ENCODE measurements around the gene ZNF81.
"Not testable (repeated sequence)": the region's sequence is repeated elsewhere in the genome, so short reads cannot be mapped to it uniquely, and the experiment has no call there.

ZNF81 gene

DNA sequence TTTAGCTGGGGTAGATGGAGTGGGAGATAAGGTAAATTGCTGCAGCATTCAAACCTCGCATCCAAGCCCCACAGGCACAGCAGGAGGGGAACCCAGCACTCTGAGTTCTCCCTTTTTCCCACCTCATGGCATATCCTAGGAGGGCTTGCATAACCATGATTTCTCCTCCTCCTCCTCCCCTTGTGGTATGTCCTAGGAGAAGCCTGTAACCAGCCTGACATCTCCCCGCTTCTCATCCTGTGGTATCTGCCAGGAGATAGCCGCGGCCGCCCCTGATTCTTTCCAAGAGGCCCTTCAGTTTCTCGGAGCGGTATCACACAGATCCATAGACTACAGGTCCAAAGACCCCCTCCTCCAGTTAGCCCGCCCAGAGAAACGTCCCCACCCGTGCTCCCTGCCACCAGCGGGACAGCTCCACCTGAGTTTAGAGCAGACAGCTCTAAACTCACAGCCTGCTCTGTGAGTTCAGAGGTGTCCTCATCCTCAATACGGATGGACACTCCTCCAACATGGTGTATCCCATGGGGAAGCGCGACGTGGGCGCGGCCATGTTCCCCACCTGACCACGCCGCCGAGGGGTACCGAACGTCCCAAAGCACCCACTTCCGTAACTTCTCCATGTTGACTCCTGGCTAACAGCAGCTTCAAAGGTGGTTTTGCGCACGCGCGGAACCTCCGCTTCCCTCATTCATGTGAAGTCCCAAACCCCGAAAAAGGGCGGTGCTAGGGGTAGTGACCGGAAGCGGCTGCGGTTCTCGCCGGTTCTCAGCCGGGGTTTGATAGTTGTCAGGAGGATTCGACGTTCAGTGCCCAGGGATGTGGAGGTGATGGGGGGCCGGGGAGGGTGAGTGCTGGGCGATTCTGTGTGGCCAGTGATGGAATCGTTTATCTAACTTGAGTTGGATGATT is at the start of gene ZNF81:
ZNF81 (plus strand) TSS at position 739 of the 909 bp plus-strand sequence. CDS start 9,366 bp downstream, outside the sequence.
- H3K4me1 Mint-ChIP-seq: peaks cover 7 to 18% of the 10 kb centered on the region in 2 donors
- peak within 1 kb of the TSS; percentile 99 for H3K27ac Mint-ChIP-seq
- H3K9me3 Mint-ChIP-seq: no peaks in the 10 kb centered on the region
- H3K4me3 Mint-ChIP-seq: peak within 1 kb of the TSS; percentile 99
- DNase-seq (peak; percentile 89), ATAC-seq (replicated peaks) (peak; percentile 93 to 97)
- peaks cover 0 to 3% of the 10 kb centered on the region in 2 donors for H3K36me3 Mint-ChIP-seq
- H3K27me3 Mint-ChIP-seq: no peaks in the 10 kb centered on the region

DNA sequence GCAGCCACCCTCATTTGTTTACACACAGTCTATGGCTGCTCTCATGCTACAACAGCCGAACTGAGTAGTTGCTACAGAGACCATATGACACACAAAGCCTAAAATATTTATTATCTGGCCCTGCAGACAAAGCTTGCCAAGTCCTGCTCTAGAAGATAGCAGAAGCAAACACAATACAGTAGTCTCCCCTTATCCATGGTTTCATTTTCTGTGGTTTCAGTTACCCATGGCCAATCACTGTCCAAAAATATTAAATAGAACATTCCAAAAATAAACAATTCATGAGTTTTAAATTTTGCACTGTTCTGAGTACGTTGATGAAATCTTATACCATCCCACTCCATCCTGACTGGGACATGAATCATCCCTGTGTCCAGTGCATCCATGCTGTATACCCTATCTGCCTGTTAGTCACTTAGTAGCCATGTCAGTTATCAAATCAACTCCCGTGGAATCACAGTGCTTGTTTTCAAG is 40.2 kb upstream of the ZNF81 start:
- no peak overlapping the region for H3K27ac Mint-ChIP-seq

GRCh38 chrX:47797084-47797483 is 39.6 kb upstream of the ZNF81 start:
- Mint-ChIP-seq H3K4me1 (no peaks in the 10 kb centered on the region), H3K9me3 (no peaks in the 10 kb centered on the region)

More for the DNA sequence above, 40.2 kb upstream of the ZNF81 start:
- DNase-seq (no peak), ATAC-seq (replicated peaks) (no peak)
- no peaks in the 10 kb centered on the region for H3K4me1 Mint-ChIP-seq
- no peak overlapping the region for H3K4me3 Mint-ChIP-seq
- no peaks in the 10 kb centered on the region for H3K36me3 Mint-ChIP-seq
- no peaks in the 10 kb centered on the region for H3K9me3 Mint-ChIP-seq
- H3K27me3 Mint-ChIP-seq: peaks cover 0 to 7% of the 10 kb centered on the region in 2 donors

DNA sequence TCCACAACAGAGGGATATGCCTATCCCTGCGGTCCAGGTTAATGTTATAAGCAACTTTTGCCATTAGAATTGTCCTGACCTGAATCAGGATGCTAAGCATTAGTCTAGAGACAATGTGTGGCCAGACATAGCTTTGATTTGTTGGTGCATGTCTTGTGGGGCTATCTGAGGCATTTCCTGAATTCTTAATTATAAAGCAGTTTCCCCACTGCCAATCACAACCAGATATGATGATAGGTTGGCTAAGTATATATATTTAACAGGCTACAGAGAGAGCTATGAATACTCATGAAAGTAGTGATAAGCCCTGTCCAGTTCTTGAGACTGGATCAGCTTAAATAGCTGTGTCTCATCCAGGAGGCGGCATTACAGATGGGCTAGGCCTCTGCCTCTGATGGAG is 37.8 kb upstream of the ZNF81 start:
- Mint-ChIP-seq H3K27ac (no peak overlapping the region), H3K36me3 (no peaks in the 10 kb centered on the region), H3K4me3 (no peak overlapping the region), H3K27me3 (peaks cover 0 to 8% of the 10 kb centered on the region in 2 donors), H3K9me3 (no peaks in the 10 kb centered on the region), H3K4me1 (no peaks in the 10 kb centered on the region)
- ATAC-seq (replicated peaks): no peak
- no peak for DNase-seq

More at GRCh38 chrX:47797084-47797483, 39.6 kb upstream of the ZNF81 start:
- H3K27ac Mint-ChIP-seq: no peak overlapping the region
- no peak for DNase-seq
- H3K36me3 Mint-ChIP-seq: no peaks in the 10 kb centered on the region
- no peak overlapping the region for H3K4me3 Mint-ChIP-seq
- H3K27me3 Mint-ChIP-seq: peaks cover 0 to 7% of the 10 kb centered on the region in 2 donors
- no peak for ATAC-seq (replicated peaks)

DNA sequence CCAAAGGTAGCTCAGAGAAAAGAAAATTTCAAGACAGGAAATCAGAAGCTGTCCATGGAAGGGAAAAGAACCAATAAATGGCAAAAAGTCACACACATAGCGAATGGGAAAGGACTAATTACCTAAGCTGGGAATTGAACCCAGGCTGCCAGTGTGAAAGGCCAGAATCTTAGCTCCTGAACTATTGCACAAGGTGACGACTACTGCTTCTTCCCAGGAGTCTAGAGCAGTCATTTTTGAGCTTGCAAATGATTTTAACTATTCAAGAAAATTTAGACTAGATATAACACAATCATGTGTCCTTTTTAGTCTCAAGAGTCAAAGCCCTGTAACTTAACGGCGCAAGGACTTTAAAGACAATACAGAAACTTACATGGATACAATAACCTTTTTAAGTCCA is 34.1 kb upstream of the ZNF81 start:
- Mint-ChIP-seq H3K27ac (no peak overlapping the region), H3K9me3 (no peaks in the 10 kb centered on the region), H3K4me3 (no peak overlapping the region), H3K36me3 (no peaks in the 10 kb centered on the region), H3K4me1 (peaks cover 4 to 11% of the 10 kb centered on the region in 2 donors), H3K27me3 (peaks cover 0 to 9% of the 10 kb centered on the region in 2 donors)
- ATAC-seq (replicated peaks) (no peak), DNase-seq (no peak)

- H3K4me3 Mint-ChIP-seq; H3K27ac Mint-ChIP-seq; H3K36me3 Mint-ChIP-seq; ATAC-seq (replicated peaks); H3K27me3 Mint-ChIP-seq; DNase-seq; H3K9me3 Mint-ChIP-seq: not testable (repeated sequence)
- peaks cover 4 to 11% of the 10 kb centered on the region in 2 donors for H3K4me1 Mint-ChIP-seq
Measured at GRCh38 chrX:47803103-47803502, 33.6 kb upstream of the ZNF81 start.

DNA sequence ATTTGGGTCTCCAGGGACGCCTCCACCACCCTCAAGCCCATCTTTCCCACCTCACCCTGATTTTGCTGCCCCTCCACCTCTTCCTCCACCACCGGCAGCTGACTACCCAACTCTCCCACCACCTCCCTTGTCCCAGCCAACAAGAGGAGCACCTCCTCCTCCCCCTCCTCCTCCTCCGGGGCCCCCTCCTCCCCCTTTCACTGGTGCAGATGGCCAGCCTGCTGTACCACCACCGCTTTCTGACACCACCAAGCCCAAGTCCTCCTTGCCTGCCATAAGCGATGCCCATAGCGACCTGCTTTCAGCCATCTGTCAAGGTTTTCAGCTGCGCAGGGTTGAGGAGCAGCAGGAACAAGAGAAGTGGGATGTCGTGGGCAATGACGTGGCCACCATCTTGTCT is 32.4 kb upstream of the ZNF81 start:
- DNase-seq (no peak), ATAC-seq (replicated peaks) (no peak)
- no peaks in the 10 kb centered on the region for H3K36me3 Mint-ChIP-seq
- no peaks in the 10 kb centered on the region for H3K9me3 Mint-ChIP-seq
- H3K27ac Mint-ChIP-seq: no peak overlapping the region
- peaks cover 0 to 8% of the 10 kb centered on the region in 2 donors for H3K27me3 Mint-ChIP-seq
- H3K4me1 Mint-ChIP-seq: peaks cover 4 to 11% of the 10 kb centered on the region in 2 donors
- no peak overlapping the region for H3K4me3 Mint-ChIP-seq

- peaks cover 4 to 11% of the 10 kb centered on the region in 2 donors for H3K4me1 Mint-ChIP-seq
- H3K9me3 Mint-ChIP-seq, H3K4me3 Mint-ChIP-seq, DNase-seq, H3K27ac Mint-ChIP-seq, H3K36me3 Mint-ChIP-seq, H3K27me3 Mint-ChIP-seq: not testable (repeated sequence)
- peak; percentile 20 to 54 for ATAC-seq (replicated peaks)
Measured at GRCh38 chrX:47805844-47806243, 30.9 kb upstream of the ZNF81 start.

- Mint-ChIP-seq H3K27ac (peak overlapping the region; percentile 25), H3K4me1 (peaks cover 4 to 11% of the 10 kb centered on the region in 2 donors)
- peak; percentile 23 to 31 for ATAC-seq (replicated peaks)
- H3K4me3 Mint-ChIP-seq, DNase-seq, H3K36me3 Mint-ChIP-seq, H3K27me3 Mint-ChIP-seq, H3K9me3 Mint-ChIP-seq: not testable (repeated sequence)
Measured at GRCh38 chrX:47806415-47807271, 30.1 kb upstream of the ZNF81 start.

GRCh38 chrX:47807272-47807538 is 29.5 kb upstream of the ZNF81 start:
- H3K4me1 Mint-ChIP-seq: peaks cover 4 to 11% of the 10 kb centered on the region in 2 donors
- not testable (repeated sequence) for ATAC-seq (replicated peaks)

DNA sequence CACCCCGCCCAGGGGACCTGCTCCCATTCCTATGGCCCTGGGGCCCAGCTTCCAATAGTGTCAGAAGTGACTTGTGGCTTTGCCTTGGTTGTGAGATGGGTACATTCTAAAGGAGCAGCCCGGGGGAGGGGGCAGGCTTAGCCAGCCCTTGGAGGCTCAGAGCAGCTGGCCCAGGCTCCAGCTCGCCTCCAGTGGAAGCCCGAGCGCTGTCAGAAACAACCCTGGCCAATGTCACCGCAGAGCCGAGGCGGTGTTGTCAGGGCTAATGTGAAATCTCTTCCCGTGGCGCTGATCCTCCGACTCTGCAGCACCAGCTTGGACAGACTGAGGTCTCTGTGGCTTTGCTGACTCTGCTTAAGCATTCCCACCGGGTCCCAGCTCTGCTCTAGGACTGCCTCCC is 29.2 kb upstream of the ZNF81 start:
- H3K36me3 Mint-ChIP-seq: no peaks in the 10 kb centered on the region
- H3K27ac Mint-ChIP-seq: no peak overlapping the region

More at GRCh38 chrX:47807272-47807538, 29.5 kb upstream of the ZNF81 start:
- not testable (repeated sequence) for H3K9me3 Mint-ChIP-seq, DNase-seq, H3K4me3 Mint-ChIP-seq, H3K27me3 Mint-ChIP-seq, H3K27ac Mint-ChIP-seq, H3K36me3 Mint-ChIP-seq

DNA sequence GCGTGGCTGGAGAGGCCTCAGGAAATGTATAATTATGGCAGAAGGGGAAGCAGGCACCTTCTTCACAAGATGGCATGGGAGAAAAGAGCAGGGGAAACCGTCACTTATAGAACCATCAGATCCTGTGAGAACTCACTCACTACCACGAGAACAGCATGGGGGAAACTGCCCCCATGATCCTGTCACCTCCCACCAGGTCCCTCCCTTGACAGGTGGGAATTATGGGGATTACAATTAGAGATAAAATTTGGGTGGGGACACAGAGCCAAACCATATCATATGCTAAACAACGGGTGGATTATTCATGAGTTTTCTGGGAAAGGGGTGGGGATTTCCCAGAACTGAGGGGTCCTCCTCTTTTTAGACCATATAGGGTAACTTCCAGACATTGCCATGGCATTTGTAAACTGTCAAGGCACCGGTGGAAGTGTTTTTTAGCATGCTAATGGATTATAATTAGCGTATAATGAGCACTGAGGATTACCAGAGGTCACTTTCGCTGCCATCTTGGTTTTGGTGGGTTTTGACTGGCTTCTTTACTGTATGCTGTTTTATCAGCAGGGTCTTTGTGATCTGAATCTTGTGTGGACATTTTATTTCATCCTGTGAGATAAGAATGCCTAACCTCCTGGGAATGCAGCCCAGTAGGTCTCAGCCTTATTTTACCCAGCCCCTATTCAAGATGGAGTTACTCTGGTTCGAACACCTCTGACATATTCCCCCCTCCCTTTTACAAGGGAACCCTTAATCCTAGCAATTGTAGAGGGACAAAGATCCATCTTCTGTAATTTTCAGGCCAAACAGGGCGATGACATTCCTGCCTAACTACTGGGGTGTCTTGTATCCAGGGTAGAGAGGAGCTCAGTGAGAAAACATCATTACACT is 27.6 kb upstream of the ZNF81 start:
- Mint-ChIP-seq H3K27ac (no peak overlapping the region), H3K27me3 (peaks cover 0 to 9% of the 10 kb centered on the region in 2 donors), H3K4me1 (peaks cover 4 to 11% of the 10 kb centered on the region in 2 donors), H3K4me3 (no peak overlapping the region), H3K36me3 (no peaks in the 10 kb centered on the region), H3K9me3 (no peaks in the 10 kb centered on the region)
- no peak for DNase-seq
- no peak for ATAC-seq (replicated peaks)

More for the DNA sequence above, 29.2 kb upstream of the ZNF81 start:
- DNase-seq (no peak), ATAC-seq (replicated peaks) (no peak)
- Mint-ChIP-seq H3K4me1 (peaks cover 4 to 11% of the 10 kb centered on the region in 2 donors), H3K9me3 (no peaks in the 10 kb centered on the region), H3K27me3 (peaks cover 0 to 9% of the 10 kb centered on the region in 2 donors), H3K4me3 (no peak overlapping the region)

DNA sequence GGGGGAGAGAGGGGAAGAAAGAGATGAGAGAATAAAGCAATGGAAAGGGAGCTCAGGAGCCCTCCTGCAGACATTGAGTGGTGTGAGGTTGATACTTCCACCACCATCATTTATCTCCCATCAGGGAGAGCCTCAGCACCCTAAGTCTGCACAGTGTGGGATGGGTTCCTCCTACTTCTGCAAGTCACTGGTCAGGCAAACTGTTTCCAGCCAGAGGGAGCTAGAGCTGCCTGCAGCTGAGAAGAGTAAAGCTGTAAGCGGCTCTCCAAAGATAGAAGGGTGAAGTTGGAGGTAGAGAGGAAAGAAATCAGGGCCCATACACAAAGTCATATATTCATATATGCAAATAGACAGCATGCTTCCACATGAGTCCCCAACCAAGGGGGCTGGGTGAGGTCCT is 21.9 kb upstream of the ZNF81 start:
- peaks cover 0 to 2% of the 10 kb centered on the region in 2 donors for H3K9me3 Mint-ChIP-seq
- no peak overlapping the region for H3K4me3 Mint-ChIP-seq
- ATAC-seq (replicated peaks): no peak
- H3K36me3 Mint-ChIP-seq: no peaks in the 10 kb centered on the region
- H3K27ac Mint-ChIP-seq: no peak overlapping the region
- no peak for DNase-seq
- no peaks in the 10 kb centered on the region for H3K4me1 Mint-ChIP-seq
- peaks cover 0 to 9% of the 10 kb centered on the region in 2 donors for H3K27me3 Mint-ChIP-seq
